GM23338 (cell line): ENCODE data around the gene KRTAP12-4. TPM values are rescaled to one million over a fixed set of nuclear protein-coding genes. Genes with fewer than 3 reads are reported as not detected.

Experiments
- ATAC-seq: fragments of 200-7000 bp; cut with Tn5 transposase; 3 replicates; pipeline ENCODE4 v1.9.1; 2020
- DNase-seq: peaks from one replicate; pipeline ENCODE4 v3.0.0-alpha.2; 2015; ENCODE audit warnings: low spot score
- H2AFZ ChIP-seq: fragments of 200-600 bp; sonication (generic); 2 replicates; pipeline ENCODE4 v1.8.0; 2016; ENCODE audit warnings: antibody characterized with exemption, mild to moderate bottlenecking, moderate library complexity
- H3F3A ChIP-seq: fragments of 200-600 bp; sonication (generic); replicated peaks from 2 replicates; pipeline ENCODE4 v1.8.0; 2017; ENCODE audit warnings: antibody characterized with exemption, mixed run types, low read depth
- H3K27ac ChIP-seq: fragments of 200-600 bp; sonication (generic); 2 replicates; pipeline ENCODE4 v1.6.1; 2016; ENCODE audit warnings: low read depth
- H3K27me3 ChIP-seq: fragments of 200-600 bp; sonication (generic); 2 replicates; pipeline ENCODE4 v1.8.0; 2016; ENCODE audit warnings: mild to moderate bottlenecking, mixed run types, moderate library complexity; ENCODE audit not compliant: insufficient read depth
- H3K36me3 ChIP-seq: fragments of 200-600 bp; sonication (generic); 2 replicates; pipeline ENCODE4 v1.8.0; 2016; ENCODE audit warnings: mild to moderate bottlenecking; ENCODE audit not compliant: insufficient read depth
- H3K4me1 ChIP-seq: fragments of 200-600 bp; sonication (generic); 2 replicates; pipeline ENCODE4 v1.8.0; 2016; ENCODE audit warnings: mild to moderate bottlenecking, moderate library complexity; ENCODE audit not compliant: insufficient read depth
- H3K4me2 ChIP-seq: fragments of 200-600 bp; sonication (generic); 2 replicates; pipeline ENCODE4 v1.7.1; 2017; ENCODE audit warnings: mixed run types
- H3K4me3 ChIP-seq: fragments of 200-600 bp; sonication (generic); 2 replicates; pipeline ENCODE4 v1.6.1; 2016; ENCODE audit warnings: mixed run types
- H3K79me2 ChIP-seq: fragments of 200-600 bp; sonication (generic); replicated peaks from 2 replicates; pipeline ENCODE4 v1.8.0; 2017; ENCODE audit warnings: mild to moderate bottlenecking; ENCODE audit not compliant: insufficient read depth
- H3K9me2 ChIP-seq: fragments of 200-600 bp; sonication (generic); 2 replicates; pipeline ENCODE4 v1.8.0; 2017; ENCODE audit not compliant: insufficient read depth
- H4K20me1 ChIP-seq: fragments of 200-600 bp; sonication (generic); replicated peaks from 2 replicates; pipeline ENCODE4 v1.8.0; 2017; ENCODE audit warnings: mild to moderate bottlenecking; ENCODE audit not compliant: insufficient read depth
- H3K27ac Mint-ChIP-seq: 2 replicates; pipeline ENCODE4 v1.8.0; 2020; ENCODE audit warnings: inconsistent platforms, mild to moderate bottlenecking, moderate library complexity, mixed read lengths
- H3K27me3 Mint-ChIP-seq: 3 replicates; pipeline ENCODE4 v1.8.0; 2022; ENCODE audit warnings: low read depth, mild to moderate bottlenecking, moderate library complexity, mixed read lengths, inconsistent platforms; ENCODE audit not compliant: insufficient read depth, poor library complexity
- H3K36me3 Mint-ChIP-seq: 3 replicates; pipeline ENCODE4 v1.8.0; 2021; ENCODE audit warnings: low read depth, mild to moderate bottlenecking, inconsistent platforms, moderate library complexity, mixed read lengths
- H3K4me1 Mint-ChIP-seq: 3 replicates; pipeline ENCODE4 v1.8.0; 2020; ENCODE audit warnings: mild to moderate bottlenecking, inconsistent platforms, mixed read lengths
- H3K4me3 Mint-ChIP-seq: 3 replicates; pipeline ENCODE4 v1.8.0; 2021; ENCODE audit warnings: moderate library complexity, mild to moderate bottlenecking, inconsistent platforms, mixed read lengths
- H3K9me3 Mint-ChIP-seq: 3 replicates; pipeline ENCODE4 v1.8.0; 2020; ENCODE audit warnings: moderate library complexity, mild to moderate bottlenecking, inconsistent platforms, mixed read lengths
- EZH2phosphoT487 ChIP-seq: fragments of 200-600 bp; sonication (generic); IDR thresholded peaks from one replicate; pipeline ENCODE4 v1.8.1; 2018; ENCODE audit warnings: antibody characterized with exemption; ENCODE audit not compliant: unreplicated experiment
- NANOG ChIP-seq: IDR thresholded peaks from 2 replicates; pipeline ENCODE4 v1.6.1; 2016; ENCODE audit warnings: antibody characterized with exemption, borderline replicate concordance
- POLR2AphosphoS5 ChIP-seq: IDR thresholded peaks from 2 replicates; pipeline ENCODE4 v1.6.1; 2016; ENCODE audit warnings: antibody characterized with exemption, low read depth
- ZNF114 ChIP-seq: fragments of 250-450 bp; sonication (Bioruptor Pico); IDR thresholded peaks from 2 replicates; pipeline ENCODE4 v1.5.0; 2020; ENCODE audit warnings: mild to moderate bottlenecking, moderate library complexity
- polyA plus RNA-seq: library from polyadenylated mRNA; unstranded; fragments of >200 nt; fragmentation: Nextera tagmentation; extraction: Ambion mirVana; gene quantifications from 2 replicates; pipeline ENCODE4 v1.2.1, GENCODE V29; 2016
- total RNA-seq: library from RNA; depleted of rRNA; stranded (reverse); fragments of >200 nt; shearing (Covaris generic); gene quantifications from 2 replicates; pipeline ENCODE4 v1.2.3, GENCODE V29; 2014
- TF ChIP-seq, protein P1 (sequence below): IDR thresholded peaks from one replicate; pipeline ENCODE4 v1.6.1; 2018; ENCODE audit warnings: antibody characterized with exemption; ENCODE audit not compliant: unreplicated experiment
- TF ChIP-seq, protein P2 (sequence below): fragments of 250-450 bp; sonication (Bioruptor Pico); IDR thresholded peaks from 2 replicates; pipeline ENCODE4 v1.5.0; 2020; ENCODE audit warnings: mild to moderate bottlenecking, moderate library complexity
- TF ChIP-seq, protein P3 (sequence below): IDR thresholded peaks from 2 replicates; pipeline ENCODE4 v1.6.1; 2016; ENCODE audit warnings: antibody characterized with exemption

The KRTAP12-4 gene
- total and polyA plus RNA-seq, 2 experiments from 2014 or later, result not detected

DNA sequence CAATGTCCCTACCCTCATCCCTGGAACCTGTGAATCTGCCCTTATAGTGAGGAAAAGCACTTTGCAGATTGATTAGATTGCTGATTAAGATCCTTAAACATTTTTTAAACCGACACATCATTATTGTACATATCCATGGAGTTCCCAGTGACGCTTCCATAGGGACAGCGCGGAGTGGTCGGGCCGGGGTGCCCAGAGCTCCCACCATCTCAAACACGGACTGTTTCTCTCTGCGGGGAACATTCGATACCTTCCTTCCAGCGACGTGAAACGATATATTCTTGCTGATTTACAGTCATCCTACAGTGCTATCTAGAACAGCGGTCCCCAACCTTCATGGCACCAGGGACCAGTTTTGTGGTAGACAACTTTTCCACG, 46.6 kb upstream of the KRTAP12-4 start (continued):
- TF ChIP-seq NANOG, result no peak
- TF ChIP-seq, protein P1, sequence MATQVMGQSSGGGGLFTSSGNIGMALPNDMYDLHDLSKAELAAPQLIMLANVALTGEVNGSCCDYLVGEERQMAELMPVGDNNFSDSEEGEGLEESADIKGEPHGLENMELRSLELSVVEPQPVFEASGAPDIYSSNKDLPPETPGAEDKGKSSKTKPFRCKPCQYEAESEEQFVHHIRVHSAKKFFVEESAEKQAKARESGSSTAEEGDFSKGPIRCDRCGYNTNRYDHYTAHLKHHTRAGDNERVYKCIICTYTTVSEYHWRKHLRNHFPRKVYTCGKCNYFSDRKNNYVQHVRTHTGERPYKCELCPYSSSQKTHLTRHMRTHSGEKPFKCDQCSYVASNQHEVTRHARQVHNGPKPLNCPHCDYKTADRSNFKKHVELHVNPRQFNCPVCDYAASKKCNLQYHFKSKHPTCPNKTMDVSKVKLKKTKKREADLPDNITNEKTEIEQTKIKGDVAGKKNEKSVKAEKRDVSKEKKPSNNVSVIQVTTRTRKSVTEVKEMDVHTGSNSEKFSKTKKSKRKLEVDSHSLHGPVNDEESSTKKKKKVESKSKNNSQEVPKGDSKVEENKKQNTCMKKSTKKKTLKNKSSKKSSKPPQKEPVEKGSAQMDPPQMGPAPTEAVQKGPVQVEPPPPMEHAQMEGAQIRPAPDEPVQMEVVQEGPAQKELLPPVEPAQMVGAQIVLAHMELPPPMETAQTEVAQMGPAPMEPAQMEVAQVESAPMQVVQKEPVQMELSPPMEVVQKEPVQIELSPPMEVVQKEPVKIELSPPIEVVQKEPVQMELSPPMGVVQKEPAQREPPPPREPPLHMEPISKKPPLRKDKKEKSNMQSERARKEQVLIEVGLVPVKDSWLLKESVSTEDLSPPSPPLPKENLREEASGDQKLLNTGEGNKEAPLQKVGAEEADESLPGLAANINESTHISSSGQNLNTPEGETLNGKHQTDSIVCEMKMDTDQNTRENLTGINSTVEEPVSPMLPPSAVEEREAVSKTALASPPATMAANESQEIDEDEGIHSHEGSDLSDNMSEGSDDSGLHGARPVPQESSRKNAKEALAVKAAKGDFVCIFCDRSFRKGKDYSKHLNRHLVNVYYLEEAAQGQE, result no peak
- TF ChIP-seq ZNF114 (CRISPR knock-in tag), result no peak

DNA sequence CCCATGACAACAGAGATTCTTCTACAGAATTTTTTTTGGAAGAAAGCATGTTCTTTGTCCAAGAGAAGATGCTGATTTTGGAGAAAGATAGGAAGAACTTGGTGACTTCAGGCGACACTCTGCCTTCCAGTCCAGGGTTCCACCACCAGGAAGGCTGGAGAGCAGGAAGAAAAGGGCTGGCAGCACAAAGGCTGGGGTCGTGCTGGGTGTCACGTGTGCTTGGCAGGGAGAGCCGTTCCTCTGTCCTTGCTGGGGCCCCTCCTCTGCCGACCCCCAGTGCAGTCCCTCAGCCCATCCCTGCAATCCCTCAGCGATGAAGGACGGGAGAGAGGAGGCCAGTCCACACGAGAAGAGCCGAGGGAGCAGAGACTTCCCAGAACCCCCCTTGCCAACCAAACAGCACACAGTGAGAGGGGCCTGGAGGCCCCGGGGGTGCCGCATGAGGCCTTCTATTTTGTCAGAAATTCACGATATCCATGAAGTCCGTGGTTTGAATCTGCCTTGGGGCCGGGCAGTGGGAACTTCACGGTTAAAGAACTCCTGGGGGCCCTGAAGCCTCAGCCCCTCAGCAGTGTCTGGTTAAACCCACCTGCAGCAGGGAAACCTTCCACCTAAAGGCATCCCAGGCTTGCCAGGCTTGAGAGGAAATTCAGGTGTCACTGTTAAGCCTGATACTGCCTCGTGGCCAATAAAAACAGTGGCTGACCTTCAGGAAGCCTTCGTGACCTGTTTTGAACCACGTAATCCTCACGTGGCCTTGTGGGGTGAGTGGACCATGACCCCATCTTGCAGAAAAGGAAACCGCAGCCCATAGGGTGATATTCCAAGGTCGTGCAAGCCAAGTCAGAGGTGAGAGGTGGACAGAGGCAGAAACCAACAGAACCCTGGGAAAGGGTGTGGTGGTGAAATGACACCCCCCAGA, 45.9 kb upstream of the KRTAP12-4 start:
- peaks cover 45% of the 10 kb centered on the region for H3K4me1 ChIP-seq
- TF ChIP-seq NANOG (no peak), EZH2phosphoT487 (no peak), POLR2AphosphoS5 (no peak)
- TF ChIP-seq, protein P2, sequence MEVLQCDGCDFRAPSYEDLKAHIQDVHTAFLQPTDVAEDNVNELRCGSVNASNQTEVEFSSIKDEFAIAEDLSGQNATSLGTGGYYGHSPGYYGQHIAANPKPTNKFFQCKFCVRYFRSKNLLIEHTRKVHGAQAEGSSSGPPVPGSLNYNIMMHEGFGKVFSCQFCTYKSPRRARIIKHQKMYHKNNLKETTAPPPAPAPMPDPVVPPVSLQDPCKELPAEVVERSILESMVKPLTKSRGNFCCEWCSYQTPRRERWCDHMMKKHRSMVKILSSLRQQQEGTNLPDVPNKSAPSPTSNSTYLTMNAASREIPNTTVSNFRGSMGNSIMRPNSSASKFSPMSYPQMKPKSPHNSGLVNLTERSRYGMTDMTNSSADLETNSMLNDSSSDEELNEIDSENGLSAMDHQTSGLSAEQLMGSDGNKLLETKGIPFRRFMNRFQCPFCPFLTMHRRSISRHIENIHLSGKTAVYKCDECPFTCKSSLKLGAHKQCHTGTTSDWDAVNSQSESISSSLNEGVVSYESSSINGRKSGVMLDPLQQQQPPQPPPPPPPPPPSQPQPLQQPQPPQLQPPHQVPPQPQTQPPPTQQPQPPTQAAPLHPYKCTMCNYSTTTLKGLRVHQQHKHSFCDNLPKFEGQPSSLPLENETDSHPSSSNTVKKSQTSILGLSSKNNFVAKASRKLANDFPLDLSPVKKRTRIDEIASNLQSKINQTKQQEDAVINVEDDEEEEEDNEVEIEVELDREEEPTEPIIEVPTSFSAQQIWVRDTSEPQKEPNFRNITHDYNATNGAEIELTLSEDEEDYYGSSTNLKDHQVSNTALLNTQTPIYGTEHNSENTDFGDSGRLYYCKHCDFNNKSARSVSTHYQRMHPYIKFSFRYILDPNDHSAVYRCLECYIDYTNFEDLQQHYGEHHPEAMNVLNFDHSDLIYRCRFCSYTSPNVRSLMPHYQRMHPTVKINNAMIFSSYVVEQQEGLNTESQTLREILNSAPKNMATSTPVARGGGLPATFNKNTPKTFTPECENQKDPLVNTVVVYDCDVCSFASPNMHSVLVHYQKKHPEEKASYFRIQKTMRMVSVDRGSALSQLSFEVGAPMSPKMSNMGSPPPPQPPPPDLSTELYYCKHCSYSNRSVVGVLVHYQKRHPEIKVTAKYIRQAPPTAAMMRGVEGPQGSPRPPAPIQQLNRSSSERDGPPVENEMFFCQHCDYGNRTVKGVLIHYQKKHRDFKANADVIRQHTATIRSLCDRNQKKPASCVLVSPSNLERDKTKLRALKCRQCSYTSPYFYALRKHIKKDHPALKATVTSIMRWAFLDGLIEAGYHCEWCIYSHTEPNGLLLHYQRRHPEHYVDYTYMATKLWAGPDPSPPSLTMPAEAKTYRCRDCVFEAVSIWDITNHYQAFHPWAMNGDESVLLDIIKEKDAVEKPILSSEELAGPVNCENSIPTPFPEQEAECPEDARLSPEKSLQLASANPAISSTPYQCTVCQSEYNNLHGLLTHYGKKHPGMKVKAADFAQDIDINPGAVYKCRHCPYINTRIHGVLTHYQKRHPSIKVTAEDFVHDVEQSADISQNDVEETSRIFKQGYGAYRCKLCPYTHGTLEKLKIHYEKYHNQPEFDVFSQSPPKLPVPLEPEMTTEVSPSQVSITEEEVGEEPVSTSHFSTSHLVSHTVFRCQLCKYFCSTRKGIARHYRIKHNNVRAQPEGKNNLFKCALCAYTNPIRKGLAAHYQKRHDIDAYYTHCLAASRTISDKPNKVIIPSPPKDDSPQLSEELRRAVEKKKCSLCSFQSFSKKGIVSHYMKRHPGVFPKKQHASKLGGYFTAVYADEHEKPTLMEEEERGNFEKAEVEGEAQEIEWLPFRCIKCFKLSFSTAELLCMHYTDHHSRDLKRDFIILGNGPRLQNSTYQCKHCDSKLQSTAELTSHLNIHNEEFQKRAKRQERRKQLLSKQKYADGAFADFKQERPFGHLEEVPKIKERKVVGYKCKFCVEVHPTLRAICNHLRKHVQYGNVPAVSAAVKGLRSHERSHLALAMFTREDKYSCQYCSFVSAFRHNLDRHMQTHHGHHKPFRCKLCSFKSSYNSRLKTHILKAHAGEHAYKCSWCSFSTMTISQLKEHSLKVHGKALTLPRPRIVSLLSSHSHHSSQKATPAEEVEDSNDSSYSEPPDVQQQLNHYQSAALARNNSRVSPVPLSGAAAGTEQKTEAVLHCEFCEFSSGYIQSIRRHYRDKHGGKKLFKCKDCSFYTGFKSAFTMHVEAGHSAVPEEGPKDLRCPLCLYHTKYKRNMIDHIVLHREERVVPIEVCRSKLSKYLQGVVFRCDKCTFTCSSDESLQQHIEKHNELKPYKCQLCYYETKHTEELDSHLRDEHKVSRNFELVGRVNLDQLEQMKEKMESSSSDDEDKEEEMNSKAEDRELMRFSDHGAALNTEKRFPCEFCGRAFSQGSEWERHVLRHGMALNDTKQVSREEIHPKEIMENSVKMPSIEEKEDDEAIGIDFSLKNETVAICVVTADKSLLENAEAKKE (CRISPR knock-in tag), result no peak
- TF ChIP-seq, protein P3, sequence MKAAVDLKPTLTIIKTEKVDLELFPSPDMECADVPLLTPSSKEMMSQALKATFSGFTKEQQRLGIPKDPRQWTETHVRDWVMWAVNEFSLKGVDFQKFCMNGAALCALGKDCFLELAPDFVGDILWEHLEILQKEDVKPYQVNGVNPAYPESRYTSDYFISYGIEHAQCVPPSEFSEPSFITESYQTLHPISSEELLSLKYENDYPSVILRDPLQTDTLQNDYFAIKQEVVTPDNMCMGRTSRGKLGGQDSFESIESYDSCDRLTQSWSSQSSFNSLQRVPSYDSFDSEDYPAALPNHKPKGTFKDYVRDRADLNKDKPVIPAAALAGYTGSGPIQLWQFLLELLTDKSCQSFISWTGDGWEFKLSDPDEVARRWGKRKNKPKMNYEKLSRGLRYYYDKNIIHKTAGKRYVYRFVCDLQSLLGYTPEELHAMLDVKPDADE, result no peak
- H3K79me2 ChIP-seq, result no peaks in the 10 kb centered on the region
- H3K36me3 ChIP-seq, result no peaks in the 10 kb centered on the region
- no peaks in the 10 kb centered on the region for H3K9me2 ChIP-seq
- no peak overlapping the region for H3K4me3 ChIP-seq
- no peak overlapping the region for H3K4me2 ChIP-seq
- peak overlapping the region; percentile 43; the same call in 1 of the 2 replicates for H2AFZ ChIP-seq
- Mint-ChIP-seq H3K9me3 (peaks cover 2% of the 10 kb centered on the region; the same call in 1 of the 3 replicates), H3K27ac (0 out of 2 replicates have a peak overlapping the region, but pooled peaks have one; percentile 23), H3K27me3 (peaks cover 26% of the 10 kb centered on the region), H3K36me3 (no peaks in the 10 kb centered on the region), H3K4me3 (no peak overlapping the region), H3K4me1 (peaks cover 79% of the 10 kb centered on the region)
- DNase-seq (no peak), ATAC-seq (no peak)
- H3K27me3 ChIP-seq, result peaks cover 5% of the 10 kb centered on the region; the same call in 1 of the 2 replicates
- H3F3A ChIP-seq, result 0 out of 2 replicates have a peak, but pooled peaks cover 3% of the 10 kb centered on the region
- no peaks in the 10 kb centered on the region for H4K20me1 ChIP-seq
- H3K27ac ChIP-seq, result no peak overlapping the region
